GM21619 (cell line): ENCODE results near the gene IL1R1.
"Not testable (repeated sequence)": the region's sequence is repeated elsewhere in the genome, so short reads cannot be mapped to it uniquely, and the experiment has no call there.

Source experiments
- ATAC-seq: cut with Tn5 transposase; IDR thresholded peaks from one replicate; pipeline ENCODE4 v1.9.1; 2021; ENCODE audit not compliant: unreplicated experiment

The IL1R1 gene

GRCh38 chr2:102110596-102111334, 31.8 kb upstream of the IL1R1 start:
- no peak for ATAC-seq

- no peak for ATAC-seq
Measured at GRCh38 chr2:102111823-102112222, 30.7 kb upstream of the IL1R1 start.

GRCh38 chr2:102112271-102112670, 30.3 kb upstream of the IL1R1 start:
- no peak for ATAC-seq

- ATAC-seq, result no peak
Measured at GRCh38 chr2:102112692-102113665, 29.6 kb upstream of the IL1R1 start.

GRCh38 chr2:102114290-102114721, 28.2 kb upstream of the IL1R1 start:
- ATAC-seq, result no peak

GRCh38 chr2:102114851-102115497, 27.6 kb upstream of the IL1R1 start:
- no peak for ATAC-seq

GRCh38 chr2:102116630-102117471, 25.7 kb upstream of the IL1R1 start:
- no peak for ATAC-seq

GRCh38 chr2:102117472-102117858, 25.1 kb upstream of the IL1R1 start:
- no peak for ATAC-seq

GRCh38 chr2:102119255-102119654, 23.3 kb upstream of the IL1R1 start:
- no peak for ATAC-seq

GRCh38 chr2:102120261-102120660, 22.3 kb upstream of the IL1R1 start:
- ATAC-seq, result no peak

- ATAC-seq, result no peak
Measured at GRCh38 chr2:102120701-102121159, 21.8 kb upstream of the IL1R1 start.

- ATAC-seq, result no peak
Measured at GRCh38 chr2:102122115-102122514, 20.4 kb upstream of the IL1R1 start.

GRCh38 chr2:102122909-102123308, 19.6 kb upstream of the IL1R1 start:
- no peak for ATAC-seq

GRCh38 chr2:102124421-102124820, 18.1 kb upstream of the IL1R1 start:
- ATAC-seq, result not testable (repeated sequence)

- no peak for ATAC-seq
Measured at GRCh38 chr2:102126169-102126568, 16.4 kb upstream of the IL1R1 start.

GRCh38 chr2:102126660-102127059, 15.9 kb upstream of the IL1R1 start:
- no peak for ATAC-seq

- ATAC-seq, result no peak
Measured at GRCh38 chr2:102129082-102129481, 13.5 kb upstream of the IL1R1 start.

- no peak for ATAC-seq
Measured at GRCh38 chr2:102129951-102130646, 12.4 kb upstream of the IL1R1 start.

- no peak for ATAC-seq
Measured at GRCh38 chr2:102130647-102130991, 11.9 kb upstream of the IL1R1 start.

- ATAC-seq, result no peak
Measured at GRCh38 chr2:102131564-102131963, 11.0 kb upstream of the IL1R1 start.
